Activated naive CD4-positive, alpha-beta T cell treated with anti-CD3 and anti-CD28 coated beads, Interleukin-2, amount 50 U/mL, for 16 hours (primary cell): Measurements from ENCODE around the gene PEX14.

Source experiments
- DNase-seq: peaks from one replicate; pipeline ENCODE4 v3.0.0-alpha.2; 2020

PEX14 gene

GRCh38 chr1:10520952-10521351 is 46.2 kb downstream of the PEX14 start:
- no peak for DNase-seq

- DNase-seq: no peak
Measured at GRCh38 chr1:10521537-10522157, 46.9 kb downstream of the PEX14 start.

GRCh38 chr1:10522322-10522860 is 47.6 kb downstream of the PEX14 start:
- DNase-seq: no peak

- DNase-seq: no peak
Measured at GRCh38 chr1:10525208-10525607, 50.5 kb downstream of the PEX14 start.

- no peak for DNase-seq
Measured at GRCh38 chr1:10528066-10529014, 53.6 kb downstream of the PEX14 start.

GRCh38 chr1:10529091-10529490 is 54.3 kb downstream of the PEX14 start:
- DNase-seq: no peak

GRCh38 chr1:10529765-10530164 is 55.0 kb downstream of the PEX14 start:
- DNase-seq: no peak

GRCh38 chr1:10530281-10530740 is 55.6 kb downstream of the PEX14 start:
- no peak for DNase-seq

- no peak for DNase-seq
Measured at GRCh38 chr1:10530756-10531495, 56.2 kb downstream of the PEX14 start.

GRCh38 chr1:10532362-10532761 is 57.6 kb downstream of the PEX14 start:
- DNase-seq: no peak

- DNase-seq: no peak
Measured at GRCh38 chr1:10534519-10534918, 59.8 kb downstream of the PEX14 start.

GRCh38 chr1:10536133-10536770 is 61.5 kb downstream of the PEX14 start:
- DNase-seq: no peak

GRCh38 chr1:10537082-10537766 is 62.5 kb downstream of the PEX14 start:
- DNase-seq: no peak

GRCh38 chr1:10538646-10539355 is 64.1 kb downstream of the PEX14 start:
- DNase-seq: no peak

- DNase-seq: no peak
Measured at GRCh38 chr1:10539411-10540043, 64.8 kb downstream of the PEX14 start.

GRCh38 chr1:10540277-10541005 is 65.7 kb downstream of the PEX14 start:
- no peak for DNase-seq

GRCh38 chr1:10541286-10541685 is 66.5 kb downstream of the PEX14 start:
- DNase-seq: no peak

- DNase-seq: no peak
Measured at GRCh38 chr1:10544239-10544638, 69.5 kb downstream of the PEX14 start.

- DNase-seq: no peak
Measured at GRCh38 chr1:10546896-10547295, 72.1 kb downstream of the PEX14 start.
